Vagina (tissue), 2 donors: Measurements from ENCODE around the gene TMEM236.

ENCODE experiments used
- CTCF ChIP-seq, 3 experiments: fragments of 450-650 bp in 2 of 3; fragments of 200-600 bp in 1 of 3; sonication (generic) in 1 of 3; IDR thresholded peaks; one replicate each; pipeline ENCODE4 v1.5.1; 2017 to 2019; ENCODE audit warnings: antibody characterized with exemption in 3 of 3, mild to moderate bottlenecking in 2 of 3, moderate library complexity in 2 of 3
- POLR2A ChIP-seq, 2 donors: fragments of 450-650 bp; IDR thresholded peaks; one replicate each; pipeline ENCODE4 v1.6.1; 2017; ENCODE audit warnings: antibody characterized with exemption in 2 of 2, mild to moderate bottlenecking in 2 of 2, moderate library complexity in 2 of 2

- TF ChIP-seq POLR2A (IDR thresholded peaks at IDR 0.05): no peak
- TF ChIP-seq CTCF (IDR thresholded peaks at IDR 0.05): no peak
Measured at GRCh38 chr10:17785276-17785930, 33.4 kb downstream of the TMEM236 start.
